ENCODE data around the gene PTPRC. TPM values are rescaled to one million over a fixed set of nuclear protein-coding genes. Genes with fewer than 3 reads are reported as not detected.

The PTPRC gene
- total RNA-seq, 2 donors from 2014 or later, result 27.1 to 86.8 TPM

DNA sequence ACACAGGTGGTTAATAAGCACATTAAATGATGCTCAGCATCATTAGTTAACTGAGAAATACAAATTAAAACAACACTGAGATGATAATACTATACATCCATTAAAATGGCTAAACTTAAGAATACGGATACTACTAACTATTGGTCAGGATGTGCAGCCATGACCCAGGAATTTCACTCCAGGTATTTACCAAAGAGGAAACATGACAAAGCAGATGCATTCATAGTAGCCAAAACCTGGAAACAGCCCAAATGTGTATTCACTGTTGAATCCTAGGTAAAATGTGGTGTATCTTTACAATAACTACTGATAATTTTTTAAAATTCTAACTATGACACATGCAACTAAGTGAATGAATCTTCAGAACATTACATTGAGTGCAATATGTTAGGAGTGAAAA is 73.0 kb downstream of the PTPRC start:
- ATAC-seq (ENCODE audit: insufficient number of reproducible peaks, low FRiP score, low read depth), result no peak
- Histone ChIP-seq H3K9me3 (no peaks in the 10 kb centered on the region), H3K4me3 (no peak overlapping the region), H3K27ac (no peak overlapping the region), H3K27me3 (replicated peaks; ENCODE audit: insufficient read depth) (no peaks in the 10 kb centered on the region), H3K4me1 (ENCODE audit: control insufficient read depth in 1 of 2, low read depth in 2 of 2) (no peaks in the 10 kb centered on the region), H3K36me3 (no peaks in the 10 kb centered on the region)
- DNase-seq (ENCODE audit: low spot score), result no peak
- TF ChIP-seq CTCF (IDR thresholded peaks at IDR 0.05), result no peak

DNA sequence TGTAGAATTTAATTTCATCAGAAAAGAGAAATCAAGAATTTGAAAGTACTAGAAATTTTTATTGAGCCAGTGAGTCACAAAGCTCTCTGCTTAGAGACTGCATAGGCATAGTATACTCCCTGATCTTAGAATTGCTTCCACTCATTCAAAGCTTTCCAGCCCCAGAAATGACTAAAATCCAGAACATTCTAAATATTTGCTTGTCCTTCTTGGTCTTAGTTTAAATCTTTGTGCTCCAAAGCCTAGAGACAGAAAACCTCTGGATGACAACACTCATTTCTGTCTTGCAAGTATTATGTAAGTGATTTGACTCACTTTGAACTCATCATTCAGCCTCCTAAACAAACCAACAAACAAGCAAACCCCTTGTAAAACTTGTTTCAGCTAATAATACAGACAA is 74.2 kb downstream of the PTPRC start:
- no peak for ATAC-seq (ENCODE audit: insufficient number of reproducible peaks, low FRiP score, low read depth)
- Histone ChIP-seq H3K4me3 (no peak overlapping the region), H3K27ac (no peak overlapping the region), H3K9me3 (no peaks in the 10 kb centered on the region), H3K27me3 (replicated peaks; ENCODE audit: insufficient read depth) (no peaks in the 10 kb centered on the region), H3K4me1 (ENCODE audit: control insufficient read depth in 1 of 2, low read depth in 2 of 2) (no peaks in the 10 kb centered on the region), H3K36me3 (no peaks in the 10 kb centered on the region)
- TF ChIP-seq CTCF (IDR thresholded peaks at IDR 0.05), result no peak
- DNase-seq (ENCODE audit: low spot score), result no peak

- no peaks in the 10 kb centered on the region for H3K9me3 ChIP-seq
- H3K4me1 ChIP-seq (ENCODE audit: control insufficient read depth in 1 of 2, low read depth in 2 of 2), result no peaks in the 10 kb centered on the region
- H3K27ac ChIP-seq, result no peak overlapping the region
- ATAC-seq (ENCODE audit: insufficient number of reproducible peaks, low FRiP score, low read depth) (no peak), DNase-seq (ENCODE audit: low spot score) (no peak)
- H3K36me3 ChIP-seq, result no peaks in the 10 kb centered on the region
- no peak for TF ChIP-seq CTCF (IDR thresholded peaks at IDR 0.05)
- H3K27me3 ChIP-seq (replicated peaks; ENCODE audit: insufficient read depth), result no peaks in the 10 kb centered on the region
- no peak overlapping the region for H3K4me3 ChIP-seq
These were observed 75.4 kb downstream of the PTPRC start for GRCh38 chr1:198714271-198714670.

GRCh38 chr1:198716051-198716450 is 77.2 kb downstream of the PTPRC start:
- no peak for ATAC-seq (ENCODE audit: insufficient number of reproducible peaks, low FRiP score, low read depth)
- Histone ChIP-seq H3K27me3 (replicated peaks; ENCODE audit: insufficient read depth) (no peaks in the 10 kb centered on the region), H3K4me1 (ENCODE audit: control insufficient read depth in 1 of 2, low read depth in 2 of 2) (no peaks in the 10 kb centered on the region), H3K36me3 (no peaks in the 10 kb centered on the region), H3K27ac (no peak overlapping the region), H3K9me3 (no peaks in the 10 kb centered on the region), H3K4me3 (no peak overlapping the region)
- DNase-seq (ENCODE audit: low spot score), result no peak
- no peak for TF ChIP-seq CTCF (IDR thresholded peaks at IDR 0.05)

DNA sequence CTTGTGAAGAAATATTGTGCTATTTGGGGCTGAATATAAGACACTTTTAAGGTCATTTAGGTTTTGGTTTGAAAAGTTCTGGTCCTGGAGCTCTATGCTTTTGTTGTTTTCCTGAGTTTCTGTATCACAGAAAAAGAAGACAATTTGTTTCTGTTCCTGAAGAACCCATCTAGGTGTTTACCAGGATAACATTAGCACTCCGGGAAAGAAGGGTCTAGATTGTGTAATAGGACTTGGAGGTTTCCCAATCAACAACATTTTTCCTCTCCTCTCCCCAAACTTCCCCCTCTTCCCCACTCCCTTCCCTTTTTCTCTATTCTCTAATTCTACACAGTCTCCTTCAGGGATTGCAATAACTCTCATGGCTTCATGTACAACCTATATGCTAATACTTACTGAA is 78.7 kb downstream of the PTPRC start:
- Histone ChIP-seq H3K4me3 (no peak overlapping the region), H3K27ac (no peak overlapping the region), H3K4me1 (ENCODE audit: control insufficient read depth in 1 of 2, low read depth in 2 of 2) (no peaks in the 10 kb centered on the region), H3K27me3 (replicated peaks; ENCODE audit: insufficient read depth) (no peaks in the 10 kb centered on the region), H3K9me3 (no peaks in the 10 kb centered on the region), H3K36me3 (no peaks in the 10 kb centered on the region)
- ATAC-seq (ENCODE audit: insufficient number of reproducible peaks, low FRiP score, low read depth), result no peak
- TF ChIP-seq CTCF (IDR thresholded peaks at IDR 0.05), result no peak
- DNase-seq (ENCODE audit: low spot score), result no peak
